Measurements from ENCODE around the gene PRRG4.
"Not testable (repeated sequence)": the region's sequence is repeated elsewhere in the genome, so short reads cannot be mapped to it uniquely, and the experiment has no call there.

The PRRG4 gene

GRCh38 chr11:32829680-32830412, at the start of gene PRRG4:
Gene PRRG4 (plus strand): TSS chr11:32829927. CDS start chr11:32830530, 603 bp downstream.
- peak within 1 kb of the TSS; percentile 78 for H3K4me3 Mint-ChIP-seq
- ATAC-seq (peak; percentile 86), DNase-seq (ENCODE audit: low spot score in 2 of 2) (peak; percentile 40 to 74)
- H3K4me1 Mint-ChIP-seq = peaks cover 8% of the 10 kb centered on the region
- H3K36me3 Mint-ChIP-seq = no peaks in the 10 kb centered on the region
- H3K9me3 Mint-ChIP-seq = no peaks in the 10 kb centered on the region
- peak within 1 kb of the TSS; percentile 73 for H3K27ac Mint-ChIP-seq

GRCh38 chr11:32780839-32781238, 48.9 kb upstream of the PRRG4 start:
- not testable (repeated sequence) for H3K36me3 Mint-ChIP-seq; H3K4me3 Mint-ChIP-seq; ATAC-seq; H3K27ac Mint-ChIP-seq; DNase-seq (ENCODE audit: low spot score in 2 of 2); H3K4me1 Mint-ChIP-seq; H3K9me3 Mint-ChIP-seq

- Mint-ChIP-seq H3K4me3 (no peak overlapping the region), H3K36me3 (no peaks in the 10 kb centered on the region), H3K4me1 (no peaks in the 10 kb centered on the region), H3K27ac (no peak overlapping the region), H3K9me3 (no peaks in the 10 kb centered on the region)
- ATAC-seq (no peak), DNase-seq (ENCODE audit: low spot score in 2 of 2) (no peak)
Observed at GRCh38 chr11:32781721-32782120, 48.0 kb upstream of the PRRG4 start.

- Mint-ChIP-seq H3K36me3 (no peaks in the 10 kb centered on the region), H3K9me3 (no peaks in the 10 kb centered on the region), H3K4me1 (no peaks in the 10 kb centered on the region), H3K27ac (no peak overlapping the region), H3K4me3 (no peak overlapping the region)
- ATAC-seq (no peak), DNase-seq (ENCODE audit: low spot score in 2 of 2) (no peak)
Observed at GRCh38 chr11:32785262-32785661, 44.5 kb upstream of the PRRG4 start.

GRCh38 chr11:32786811-32787210, 42.9 kb upstream of the PRRG4 start:
- H3K36me3 Mint-ChIP-seq = no peaks in the 10 kb centered on the region

GRCh38 chr11:32790916-32791315, 38.8 kb upstream of the PRRG4 start:
- H3K4me3 Mint-ChIP-seq = no peak overlapping the region
- no peaks in the 10 kb centered on the region for H3K4me1 Mint-ChIP-seq
- H3K36me3 Mint-ChIP-seq = no peaks in the 10 kb centered on the region
- no peaks in the 10 kb centered on the region for H3K9me3 Mint-ChIP-seq
- no peak overlapping the region for H3K27ac Mint-ChIP-seq
- DNase-seq (ENCODE audit: low spot score in 2 of 2) = no peak
- no peak for ATAC-seq

More at GRCh38 chr11:32786811-32787210, 42.9 kb upstream of the PRRG4 start:
- H3K4me1 Mint-ChIP-seq = no peaks in the 10 kb centered on the region
- ATAC-seq (no peak), DNase-seq (ENCODE audit: low spot score in 2 of 2) (no peak)
- no peaks in the 10 kb centered on the region for H3K9me3 Mint-ChIP-seq
- H3K27ac Mint-ChIP-seq = no peak overlapping the region
- H3K4me3 Mint-ChIP-seq = no peak overlapping the region

GRCh38 chr11:32792111-32792947, 37.4 kb upstream of the PRRG4 start:
- no peak for DNase-seq (ENCODE audit: low spot score in 2 of 2)
- Mint-ChIP-seq H3K4me3 (no peak overlapping the region), H3K9me3 (no peaks in the 10 kb centered on the region), H3K27ac (no peak overlapping the region), H3K36me3 (no peaks in the 10 kb centered on the region), H3K4me1 (no peaks in the 10 kb centered on the region)
- peak; percentile 55 for ATAC-seq

- Mint-ChIP-seq H3K9me3 (no peaks in the 10 kb centered on the region), H3K4me3 (no peak overlapping the region), H3K4me1 (no peaks in the 10 kb centered on the region), H3K36me3 (no peaks in the 10 kb centered on the region), H3K27ac (no peak overlapping the region)
- DNase-seq (ENCODE audit: low spot score in 2 of 2) = peak; percentile 43 to 77
- ATAC-seq = peak; percentile 77
Observed at GRCh38 chr11:32792948-32793475, 36.7 kb upstream of the PRRG4 start.

GRCh38 chr11:32794439-32794838, 35.3 kb upstream of the PRRG4 start, which contains the start of gene CCDC73:
Gene CCDC73 (minus strand): TSS chr11:32794662. CDS start chr11:32760243, 34,419 bp downstream.
- DNase-seq (ENCODE audit: low spot score in 2 of 2) (no peak), ATAC-seq (no peak)
- Mint-ChIP-seq H3K4me1 (no peaks in the 10 kb centered on the region), H3K27ac (no peak within 1 kb of the TSS), H3K36me3 (no peaks in the 10 kb centered on the region), H3K9me3 (no peaks in the 10 kb centered on the region), H3K4me3 (no peak within 1 kb of the TSS)

GRCh38 chr11:32796425-32796824, 33.3 kb upstream of the PRRG4 start:
- Mint-ChIP-seq H3K4me1 (no peaks in the 10 kb centered on the region), H3K36me3 (no peaks in the 10 kb centered on the region), H3K9me3 (no peaks in the 10 kb centered on the region), H3K4me3 (no peak overlapping the region), H3K27ac (no peak overlapping the region)
- ATAC-seq (peak; percentile 35), DNase-seq (ENCODE audit: low spot score in 2 of 2) (no peak)

- H3K4me3 Mint-ChIP-seq = no peak overlapping the region
- no peaks in the 10 kb centered on the region for H3K4me1 Mint-ChIP-seq
- no peak overlapping the region for H3K27ac Mint-ChIP-seq
- ATAC-seq (peak; percentile 85), DNase-seq (ENCODE audit: low spot score in 2 of 2) (peak; percentile 25 to 63)
- H3K9me3 Mint-ChIP-seq = no peaks in the 10 kb centered on the region
- H3K36me3 Mint-ChIP-seq = no peaks in the 10 kb centered on the region
Observed at GRCh38 chr11:32809313-32809712, 20.4 kb upstream of the PRRG4 start.

GRCh38 chr11:32817181-32817851, 12.4 kb upstream of the PRRG4 start:
- H3K27ac Mint-ChIP-seq = no peak overlapping the region

GRCh38 chr11:32817852-32818183, 11.9 kb upstream of the PRRG4 start:
- H3K4me1 Mint-ChIP-seq = peaks cover 8% of the 10 kb centered on the region
- no peaks in the 10 kb centered on the region for H3K9me3 Mint-ChIP-seq
- no peaks in the 10 kb centered on the region for H3K36me3 Mint-ChIP-seq
- no peak overlapping the region for H3K4me3 Mint-ChIP-seq
- DNase-seq (ENCODE audit: low spot score in 2 of 2) (no peak), ATAC-seq (no peak)
- H3K27ac Mint-ChIP-seq = no peak overlapping the region

More at GRCh38 chr11:32817181-32817851, 12.4 kb upstream of the PRRG4 start:
- H3K9me3 Mint-ChIP-seq = no peaks in the 10 kb centered on the region
- no peaks in the 10 kb centered on the region for H3K36me3 Mint-ChIP-seq
- H3K4me1 Mint-ChIP-seq = peaks cover 8% of the 10 kb centered on the region
- H3K4me3 Mint-ChIP-seq = no peak overlapping the region
- DNase-seq (ENCODE audit: low spot score in 2 of 2) (no peak), ATAC-seq (peak; percentile 86)

- Mint-ChIP-seq H3K36me3 (no peaks in the 10 kb centered on the region), H3K27ac (no peak overlapping the region), H3K4me1 (peaks cover 8% of the 10 kb centered on the region), H3K4me3 (no peak overlapping the region), H3K9me3 (no peaks in the 10 kb centered on the region)
- ATAC-seq (no peak), DNase-seq (ENCODE audit: low spot score in 2 of 2) (no peak)
Observed at GRCh38 chr11:32819187-32819586, 10.5 kb upstream of the PRRG4 start.

GRCh38 chr11:32820497-32820896, 9.2 kb upstream of the PRRG4 start:
- ATAC-seq (no peak), DNase-seq (ENCODE audit: low spot score in 2 of 2) (no peak)
- H3K27ac Mint-ChIP-seq = no peak overlapping the region
- no peaks in the 10 kb centered on the region for H3K36me3 Mint-ChIP-seq
- H3K9me3 Mint-ChIP-seq = no peaks in the 10 kb centered on the region
- no peak overlapping the region for H3K4me3 Mint-ChIP-seq
- H3K4me1 Mint-ChIP-seq = peaks cover 8% of the 10 kb centered on the region
